HG03175 (cell line): ENCODE data around the gene TMC7.
A peak's percentile ranks its signal among the peaks of the same experiment; 100 is the strongest.

ENCODE experiments used
- ATAC-seq: cut with Tn5 transposase; IDR thresholded peaks from one replicate; pipeline ENCODE4 v1.9.1; 2021; ENCODE audit warnings: mild to moderate bottlenecking, moderate library complexity; ENCODE audit not compliant: unreplicated experiment

TMC7 gene

GRCh38 chr16:19086322-19087199 is 102.8 kb downstream of the TMC7 start:
- ATAC-seq, result peak; percentile 83

- ATAC-seq, result no peak
These were observed 104.7 kb downstream of the TMC7 start for GRCh38 chr16:19088341-19088916.

GRCh38 chr16:19089410-19089955 is 105.7 kb downstream of the TMC7 start:
- no peak for ATAC-seq

- ATAC-seq, result no peak
These were observed 107.2 kb downstream of the TMC7 start for GRCh38 chr16:19090916-19091315.

GRCh38 chr16:19092653-19093410 is 109.1 kb downstream of the TMC7 start:
- no peak for ATAC-seq

GRCh38 chr16:19093631-19094541 is 110.2 kb downstream of the TMC7 start:
- no peak for ATAC-seq

- ATAC-seq, result no peak
These were observed 111.0 kb downstream of the TMC7 start for GRCh38 chr16:19094542-19095365.

GRCh38 chr16:19095654-19096053 is 111.9 kb downstream of the TMC7 start:
- peak; percentile 55 for ATAC-seq

- no peak for ATAC-seq
These were observed 114.4 kb downstream of the TMC7 start for GRCh38 chr16:19098173-19098572.

- no peak for ATAC-seq
These were observed 118.6 kb downstream of the TMC7 start for GRCh38 chr16:19102187-19102872.

GRCh38 chr16:19104607-19105006 is 120.9 kb downstream of the TMC7 start:
- no peak for ATAC-seq

- ATAC-seq, result no peak
These were observed 121.4 kb downstream of the TMC7 start for GRCh38 chr16:19105131-19105530.

GRCh38 chr16:19105891-19106624 is 122.3 kb downstream of the TMC7 start:
- ATAC-seq, result no peak

GRCh38 chr16:19106625-19107020 is 122.9 kb downstream of the TMC7 start:
- ATAC-seq, result no peak

GRCh38 chr16:19108409-19109287 is 124.9 kb downstream of the TMC7 start:
- no peak for ATAC-seq

GRCh38 chr16:19109288-19109664 is 125.5 kb downstream of the TMC7 start:
- ATAC-seq, result no peak
